ENCODE results near the gene THSD4. TPM values are rescaled to one million over a fixed set of nuclear protein-coding genes. Genes with fewer than 3 reads are reported as not detected.

Gene THSD4
- total RNA-seq, 4 donors from 2014 or later = 39.4 to 232 (median 127) TPM

- no peaks in the 10 kb centered on the region for H3K36me3 ChIP-seq
- no peaks in the 10 kb centered on the region for H3K9me3 ChIP-seq
- no peaks in the 10 kb centered on the region for H3K27me3 ChIP-seq
- DNase-seq = no peak
- intact Hi-C loops (cut with DNase I) = no loop called here
- H3K4me3 ChIP-seq = no peak overlapping the region
- H3K4me1 ChIP-seq = peaks cover 0 to 9% (median 0%) of the 10 kb centered on the region in 3 donors
- TF ChIP-seq, protein P1, sequence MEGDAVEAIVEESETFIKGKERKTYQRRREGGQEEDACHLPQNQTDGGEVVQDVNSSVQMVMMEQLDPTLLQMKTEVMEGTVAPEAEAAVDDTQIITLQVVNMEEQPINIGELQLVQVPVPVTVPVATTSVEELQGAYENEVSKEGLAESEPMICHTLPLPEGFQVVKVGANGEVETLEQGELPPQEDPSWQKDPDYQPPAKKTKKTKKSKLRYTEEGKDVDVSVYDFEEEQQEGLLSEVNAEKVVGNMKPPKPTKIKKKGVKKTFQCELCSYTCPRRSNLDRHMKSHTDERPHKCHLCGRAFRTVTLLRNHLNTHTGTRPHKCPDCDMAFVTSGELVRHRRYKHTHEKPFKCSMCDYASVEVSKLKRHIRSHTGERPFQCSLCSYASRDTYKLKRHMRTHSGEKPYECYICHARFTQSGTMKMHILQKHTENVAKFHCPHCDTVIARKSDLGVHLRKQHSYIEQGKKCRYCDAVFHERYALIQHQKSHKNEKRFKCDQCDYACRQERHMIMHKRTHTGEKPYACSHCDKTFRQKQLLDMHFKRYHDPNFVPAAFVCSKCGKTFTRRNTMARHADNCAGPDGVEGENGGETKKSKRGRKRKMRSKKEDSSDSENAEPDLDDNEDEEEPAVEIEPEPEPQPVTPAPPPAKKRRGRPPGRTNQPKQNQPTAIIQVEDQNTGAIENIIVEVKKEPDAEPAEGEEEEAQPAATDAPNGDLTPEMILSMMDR (IDR thresholded peaks at IDR 0.05) = no peak
- no peak for TF ChIP-seq POLR2A (IDR thresholded peaks at IDR 0.05)
- no peak overlapping the region for H3K27ac ChIP-seq
- 86 to 90% methylated on average over 2 of the region's 2 CpGs for WGBS, 2 donors
Measured at GRCh38 chr15:71105444-71105843, 9.8 kb upstream of the THSD4 start.

GRCh38 chr15:71106802-71107500 lies 8.3 kb upstream of the THSD4 start:
- Histone ChIP-seq H3K36me3 (no peaks in the 10 kb centered on the region), H3K27me3 (no peaks in the 10 kb centered on the region), H3K27ac (no peak overlapping the region), H3K4me3 (no peak overlapping the region), H3K4me1 (peaks cover 0 to 9% (median 0%) of the 10 kb centered on the region in 3 donors), H3K9me3 (no peaks in the 10 kb centered on the region)
- TF ChIP-seq POLR2A (IDR thresholded peaks at IDR 0.05) = no peak
- TF ChIP-seq, protein P1 (IDR thresholded peaks at IDR 0.05) = no peak
- intact Hi-C loops (cut with DNase I) = no loop called here
- DNase-seq = no peak
- 54 to 59% methylated on average over 4 of the region's 4 CpGs for WGBS, 2 donors

DNA sequence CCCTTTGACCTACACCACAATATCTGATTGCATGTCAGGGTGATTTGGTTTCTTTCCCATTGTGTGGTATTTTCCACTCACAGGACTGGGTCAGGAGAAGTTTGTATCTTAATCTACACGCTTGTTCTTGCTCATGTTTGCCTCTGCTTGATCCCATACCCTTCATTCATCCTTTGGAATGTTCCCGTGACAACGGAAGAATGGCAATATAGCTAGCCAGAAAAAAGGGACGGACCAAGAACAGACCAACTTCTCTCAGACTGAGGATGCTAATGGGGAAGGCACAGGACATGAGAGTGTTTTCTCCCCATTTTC lies 7.8 kb upstream of the THSD4 start:
- TF ChIP-seq, protein P1 (IDR thresholded peaks at IDR 0.05) = no peak
- TF ChIP-seq POLR2A (IDR thresholded peaks at IDR 0.05) = no peak
- DNase-seq = no peak
- H3K27ac ChIP-seq = no peak overlapping the region

GRCh38 chr15:71109130-71109529 lies 6.1 kb upstream of the THSD4 start:
- Histone ChIP-seq H3K27me3 (no peaks in the 10 kb centered on the region), H3K4me3 (no peak overlapping the region), H3K27ac (no peak overlapping the region), H3K9me3 (no peaks in the 10 kb centered on the region), H3K36me3 (no peaks in the 10 kb centered on the region), H3K4me1 (peaks cover 0 to 2% (median 0%) of the 10 kb centered on the region in 3 donors)
- DNase-seq = no peak
- intact Hi-C loops (cut with DNase I) = no loop called here
- 64 to 73% methylated on average over 4 of the region's 4 CpGs for WGBS, 2 donors
- no peak for TF ChIP-seq POLR2A (IDR thresholded peaks at IDR 0.05)
- TF ChIP-seq, protein P1 (IDR thresholded peaks at IDR 0.05) = no peak

More for the DNA sequence above, 7.8 kb upstream of the THSD4 start:
- intact Hi-C loops (cut with DNase I) = no loop called here
- Histone ChIP-seq H3K9me3 (no peaks in the 10 kb centered on the region), H3K4me3 (no peak overlapping the region), H3K27me3 (no peaks in the 10 kb centered on the region), H3K4me1 (peaks cover 0 to 9% (median 0%) of the 10 kb centered on the region in 3 donors), H3K36me3 (no peaks in the 10 kb centered on the region)
- WGBS, 2 donors = 35 to 56% methylated on average over 4 of the region's 4 CpGs

DNA sequence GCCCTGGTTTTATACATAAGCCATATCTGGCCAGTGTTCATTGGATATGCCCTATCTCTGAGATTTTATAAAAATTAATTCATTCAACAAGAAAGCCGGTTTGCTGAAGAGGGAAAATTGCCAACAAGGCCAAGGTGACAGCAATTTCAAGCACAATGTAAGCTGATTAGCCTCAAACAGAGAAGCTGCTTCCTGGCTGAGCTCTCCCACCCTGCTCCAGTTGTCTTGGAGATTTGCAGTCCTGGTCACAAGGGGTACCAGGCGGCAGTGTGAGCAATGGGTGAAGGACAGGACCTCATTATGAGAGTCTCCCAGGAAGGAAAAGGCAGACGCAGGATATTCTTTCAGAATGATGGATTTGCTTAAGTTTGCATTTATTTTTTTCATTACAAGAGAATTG lies 5.4 kb upstream of the THSD4 start:
- DNase-seq = no peak
- intact Hi-C loops (cut with DNase I) = loop anchor here (5.0 kb wide), 1 partner anchor 332 kb away; no protein-coding TSS in a partner anchor
- H3K36me3 ChIP-seq = no peaks in the 10 kb centered on the region
- TF ChIP-seq, protein P1 (IDR thresholded peaks at IDR 0.05) = no peak
- TF ChIP-seq POLR2A (IDR thresholded peaks at IDR 0.05) = no peak
- no peak overlapping the region for H3K4me3 ChIP-seq
- peaks cover 0 to 4% (median 0%) of the 10 kb centered on the region in 4 donors for H3K27me3 ChIP-seq
- no peaks in the 10 kb centered on the region for H3K9me3 ChIP-seq
- peaks cover 0 to 10% (median 5%) of the 10 kb centered on the region in 3 donors for H3K4me1 ChIP-seq
- WGBS, 2 donors = 56 to 73% methylated on average over 2 to 3 of the region's 3 CpGs
- H3K27ac ChIP-seq = no peak overlapping the region
